ENCODE measurements around the gene SUMO3.

GRCh38 chr21:44822484-44823178 is 4.8 kb upstream of the SUMO3 start:
- TF ChIP-seq CTCF (conservative IDR thresholded peaks at IDR 0.05) (no peak), EZH2 (IDR thresholded peaks at IDR 0.05; ENCODE audit: low read depth) (no peak)

Data from PC-9 (cell line).